ENCODE measurements around the gene EXOC7. TPM values are rescaled to one million over a fixed set of nuclear protein-coding genes. Genes with fewer than 3 reads are reported as not detected.

EXOC7 gene
- total and polyA plus RNA-seq, 10 donors, result 26.2 to 128 (median 90.8) TPM

GRCh38 chr17:76140661-76141211 lies 37.1 kb upstream of the EXOC7 start:
- TF ChIP-seq POLR2A (IDR thresholded peaks at IDR 0.05) (no peak), CTCF (IDR thresholded peaks at IDR 0.05 in 8 of 11, conservative IDR thresholded peaks at IDR 0.05 in 3 of 11) (no peak), POLR2AphosphoS5 (IDR thresholded peaks at IDR 0.05) (no peak)
- Histone ChIP-seq H3K4me3 (peak overlapping the region in 7 of 8 donors; percentile 37 to 68 (median 51)), H3K36me3 (no peaks in the 10 kb centered on the region), H3K4me1 (peaks cover 33 to 66% (median 58%) of the 10 kb centered on the region in 6 donors), H3K27ac (no peak overlapping the region), H3K9me3 (no peaks in the 10 kb centered on the region), H3K27me3 (replicated peaks in 1 of 7) (peaks cover 5 to 64% (median 34%) of the 10 kb centered on the region in 7 donors)
- WGBS, 5 donors, result 3 to 5% (median 4%) methylated on average over 22 to 24 of the region's 24 CpGs
- DNase-seq, result no peak
- intact Hi-C loops (cut with DNase I; ENCODE audit: low total_unique reads), result no loop called here

DNA sequence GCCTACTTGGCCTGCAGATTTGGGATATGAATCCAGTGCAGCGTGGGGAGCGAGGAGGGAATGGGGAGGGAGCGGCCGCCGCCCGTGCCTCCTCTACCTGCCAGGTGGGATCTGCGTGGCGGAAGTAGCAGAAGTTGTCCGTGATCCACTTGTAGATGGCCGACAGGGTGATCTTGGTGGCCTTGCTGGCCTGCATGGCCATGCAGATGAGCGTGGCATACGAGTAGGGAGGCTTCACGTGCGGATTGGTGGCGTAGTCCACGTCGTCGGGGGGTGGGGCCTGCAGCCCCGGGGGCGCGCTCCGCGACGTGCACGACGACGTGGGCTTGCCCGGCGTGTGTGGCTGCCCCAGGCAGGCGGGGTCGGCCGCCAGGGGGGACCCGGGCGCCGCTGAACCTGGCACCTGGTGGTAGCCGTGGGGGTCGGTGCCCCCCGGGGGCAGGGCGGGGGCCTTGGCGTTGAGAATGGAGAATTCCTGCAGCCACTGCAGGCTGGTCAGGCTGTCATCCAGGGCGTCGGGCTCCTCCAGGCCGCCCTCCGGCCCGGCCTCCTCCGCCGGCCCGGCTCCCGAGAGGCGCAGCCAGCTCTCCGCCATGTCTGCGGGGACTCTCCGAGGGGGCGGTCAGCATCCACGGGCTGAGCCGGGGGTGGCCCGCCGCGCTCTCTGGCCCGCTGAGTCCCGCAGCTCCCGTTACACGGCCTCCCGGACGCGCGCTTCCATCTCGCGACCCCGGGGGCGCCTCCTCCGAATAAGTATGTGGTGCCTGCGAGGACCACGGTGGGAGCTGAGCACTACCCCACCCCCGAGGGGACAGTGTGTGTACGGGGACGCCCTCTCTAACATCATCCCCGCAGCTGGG lies 36.4 kb upstream of the EXOC7 start:
- WGBS, 5 donors, result 17 to 23% (median 19%) methylated on average over 34 to 78 of the region's 78 CpGs
- H3K9me3 ChIP-seq, result no peaks in the 10 kb centered on the region
- intact Hi-C loops (cut with DNase I; ENCODE audit: low total_unique reads), result no loop called here
- peak; percentile 83 for DNase-seq
- peaks cover 5 to 71% (median 34%) of the 10 kb centered on the region in 7 donors for H3K27me3 ChIP-seq (replicated peaks in 1 of 7)
- peaks cover 29 to 64% (median 51%) of the 10 kb centered on the region in 6 donors for H3K4me1 ChIP-seq
- peak in 1 of 3 donors; percentile 20 for TF ChIP-seq POLR2AphosphoS5 (IDR thresholded peaks at IDR 0.05)
- TF ChIP-seq POLR2A (IDR thresholded peaks at IDR 0.05), result no peak
- TF ChIP-seq CTCF (IDR thresholded peaks at IDR 0.05 in 8 of 11, conservative IDR thresholded peaks at IDR 0.05 in 3 of 11), result peak in 3 of 11 experiments; percentile 6 to 42 (median 30)
- H3K4me3 ChIP-seq, result peak overlapping the region in 6 of 8 donors; percentile 1 to 68 (median 38)
- no peaks in the 10 kb centered on the region for H3K36me3 ChIP-seq
- H3K27ac ChIP-seq, result no peak overlapping the region

DNA sequence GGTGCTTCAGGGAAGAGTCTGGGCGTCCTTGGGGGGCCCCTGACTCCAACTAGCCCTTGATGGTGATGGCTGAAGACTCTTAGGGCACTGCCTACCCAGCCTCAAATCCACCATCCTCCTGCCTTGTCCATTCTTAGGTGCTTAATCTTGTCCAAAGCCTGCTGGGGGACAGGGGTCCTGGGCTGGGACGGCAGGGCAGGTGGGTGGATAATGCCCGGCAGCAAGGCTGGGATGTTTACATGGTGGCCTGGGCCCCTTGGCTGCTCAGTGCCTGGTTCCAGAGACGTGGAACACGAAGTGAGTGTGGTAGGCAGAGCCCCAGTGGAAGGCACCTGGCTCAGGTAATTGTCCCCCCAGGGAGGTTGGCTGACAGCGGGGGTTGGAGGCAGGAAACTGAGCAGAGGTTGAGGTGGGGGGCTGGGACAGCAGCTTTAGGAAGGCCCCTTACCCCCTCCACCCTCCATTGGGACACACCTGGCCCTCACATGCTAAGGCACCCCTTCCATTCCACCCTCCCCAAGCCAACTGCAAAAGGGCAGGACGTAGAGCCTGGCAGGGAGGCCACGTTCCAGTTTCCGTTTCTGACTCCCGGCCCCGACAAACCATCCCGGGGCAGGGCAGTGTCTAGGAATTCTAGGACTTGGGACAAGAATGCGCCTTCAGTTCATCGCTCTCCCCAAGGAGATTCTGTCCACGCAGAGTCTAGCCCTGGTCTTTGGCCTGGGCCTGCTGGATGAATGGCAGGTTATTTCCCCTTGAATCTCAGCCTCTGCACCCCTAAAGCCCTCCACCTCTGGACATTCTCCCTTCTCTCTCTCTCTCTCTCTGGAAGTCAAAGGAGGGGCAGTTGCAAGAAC lies 35.5 kb upstream of the EXOC7 start:
- intact Hi-C loops (cut with DNase I; ENCODE audit: low total_unique reads), result no loop called here
- no peaks in the 10 kb centered on the region for H3K9me3 ChIP-seq
- peaks cover 5 to 78% (median 34%) of the 10 kb centered on the region in 7 donors for H3K27me3 ChIP-seq (replicated peaks in 1 of 7)
- WGBS, 5 donors, result 62 to 83% (median 78%) methylated on average over 10 to 15 of the region's 15 CpGs
- H3K36me3 ChIP-seq, result no peaks in the 10 kb centered on the region
- H3K4me3 ChIP-seq, result peak overlapping the region in 1 of 8 donors; percentile 68
- peaks cover 25 to 60% (median 42%) of the 10 kb centered on the region in 6 donors for H3K4me1 ChIP-seq
- no peak for TF ChIP-seq CTCF (IDR thresholded peaks at IDR 0.05 in 8 of 11, conservative IDR thresholded peaks at IDR 0.05 in 3 of 11)
- TF ChIP-seq POLR2A (IDR thresholded peaks at IDR 0.05), result no peak
- TF ChIP-seq POLR2AphosphoS5 (IDR thresholded peaks at IDR 0.05), result no peak
- no peak for DNase-seq
- H3K27ac ChIP-seq, result no peak overlapping the region
